Activated CD4-positive, CD25-positive, alpha-beta regulatory T cell treated with anti-CD3 and anti-CD28 coated beads, Interleukin-2, amount 50 U/mL, for 16 hours (primary cell): ENCODE data around the gene EVA1A.
"Not testable (repeated sequence)": the region's sequence is repeated elsewhere in the genome, so short reads cannot be mapped to it uniquely, and the experiment has no call there.

Experiments
- DNase-seq: peaks from one replicate; pipeline ENCODE4 v3.0.0-alpha.2; 2020; ENCODE audit warnings: low read depth, low spot score

EVA1A gene

GRCh38 chr2:75484840-75485239 is 75.9 kb downstream of the EVA1A start:
- no peak for DNase-seq

DNA sequence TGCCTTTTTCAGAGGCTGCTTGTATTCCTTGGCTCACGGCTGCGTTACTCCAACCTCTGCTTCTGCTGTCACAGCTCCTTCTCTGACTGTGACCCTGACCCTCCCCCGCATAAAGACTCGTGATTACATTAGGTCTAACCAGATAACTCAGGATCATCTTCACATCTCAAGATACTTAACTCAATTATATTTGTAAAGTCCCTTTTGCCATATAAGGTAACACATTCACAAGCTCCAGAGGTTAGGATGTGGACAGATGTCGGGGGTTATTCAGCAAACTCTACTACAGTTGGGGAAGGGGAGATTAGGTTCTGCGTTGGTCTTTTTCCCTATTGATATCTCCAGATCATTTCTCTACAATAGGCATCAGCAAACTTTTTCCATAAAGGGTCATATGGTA is 76.9 kb downstream of the EVA1A start:
- no peak for DNase-seq

GRCh38 chr2:75482398-75482797 is 78.3 kb downstream of the EVA1A start:
- no peak for DNase-seq

- no peak for DNase-seq
Observed at GRCh38 chr2:75480971-75481836, 79.5 kb downstream of the EVA1A start.

- not testable (repeated sequence) for DNase-seq
Observed at GRCh38 chr2:75477696-75478095, 83.0 kb downstream of the EVA1A start.

- DNase-seq = no peak
Observed at GRCh38 chr2:75476761-75477160, 84.0 kb downstream of the EVA1A start.

DNA sequence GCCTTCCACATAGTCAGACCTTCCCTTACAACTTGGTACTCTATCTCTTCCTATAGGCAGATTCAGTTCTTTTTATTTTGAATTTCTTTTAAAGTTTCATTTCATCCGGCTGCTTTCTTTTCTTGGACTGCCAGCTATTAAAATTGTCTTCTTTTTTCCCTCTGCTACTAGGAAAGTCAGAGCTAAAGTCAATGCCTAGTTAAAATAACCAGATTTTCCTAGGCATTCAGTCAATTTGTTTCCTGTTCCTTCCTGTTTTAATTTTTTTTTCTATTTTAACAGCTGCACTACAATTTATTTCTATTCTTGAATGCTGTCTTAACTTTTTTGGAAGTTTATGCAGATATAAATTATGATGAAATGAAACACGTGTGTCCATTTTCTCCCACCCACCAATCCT is 84.8 kb downstream of the EVA1A start:
- no peak for DNase-seq

GRCh38 chr2:75475049-75475448 is 85.7 kb downstream of the EVA1A start:
- DNase-seq = no peak

GRCh38 chr2:75474115-75474514 is 86.6 kb downstream of the EVA1A start:
- no peak for DNase-seq

DNA sequence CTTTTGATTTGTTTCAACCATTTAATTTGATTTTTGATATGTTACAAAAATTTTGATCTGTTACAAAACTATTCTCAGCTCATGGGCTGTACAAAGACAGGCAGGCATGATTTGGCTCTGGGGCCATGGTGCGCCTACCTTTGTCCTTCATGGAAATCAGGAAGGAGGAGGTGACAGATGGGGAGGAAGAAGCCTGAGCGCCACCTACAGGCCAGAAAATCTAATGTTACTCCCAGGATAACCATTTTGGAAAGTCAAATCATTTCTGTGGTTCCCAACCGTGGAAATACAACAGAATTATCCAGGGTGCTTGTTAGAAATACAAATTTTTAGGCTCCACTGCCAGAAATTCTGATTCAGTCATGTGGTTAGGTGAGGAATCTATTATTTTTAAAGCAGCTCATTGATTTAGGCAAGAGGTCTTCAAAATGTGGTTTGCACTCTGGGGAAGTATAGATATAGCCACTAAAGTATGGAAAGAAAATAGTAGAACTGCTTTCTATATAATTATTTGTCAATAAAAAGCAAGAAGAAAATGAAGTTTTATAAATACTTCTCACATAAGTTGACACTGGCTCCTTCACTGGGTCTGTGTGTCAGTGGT is 93.9 kb downstream of the EVA1A start:
- no peak for DNase-seq

DNA sequence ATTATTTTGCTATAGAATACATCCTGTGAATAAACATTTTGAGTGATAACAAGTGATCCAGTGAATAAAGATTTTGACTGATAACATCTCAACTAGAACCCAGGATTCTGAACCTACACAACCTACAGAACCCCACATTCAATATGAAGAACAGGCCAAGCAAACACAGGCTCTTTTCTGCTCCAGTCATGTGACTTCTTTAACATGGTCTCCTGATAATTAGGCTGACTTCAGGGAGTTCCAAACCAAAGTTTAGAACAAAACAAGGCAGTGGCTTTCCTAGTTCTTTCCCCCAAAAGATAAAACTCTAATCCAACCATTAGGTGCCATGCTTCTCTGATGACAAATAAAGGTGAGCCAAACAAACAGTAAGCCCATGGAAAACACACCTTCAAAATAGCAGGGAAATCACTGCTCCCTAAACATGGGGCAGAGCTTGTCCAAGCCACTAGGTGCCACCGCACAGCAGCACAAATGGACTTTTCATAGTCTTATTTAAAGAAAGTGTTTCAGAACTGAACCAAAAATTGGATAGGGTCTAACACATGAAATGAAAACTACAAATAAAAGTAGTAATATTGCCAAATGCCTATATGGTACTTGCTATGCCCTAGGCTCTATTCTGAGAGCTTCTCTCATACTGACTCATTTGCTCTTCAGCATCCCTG is 95.3 kb downstream of the EVA1A start:
- no peak for DNase-seq

GRCh38 chr2:75464348-75464946 is 96.3 kb downstream of the EVA1A start:
- DNase-seq = no peak

DNA sequence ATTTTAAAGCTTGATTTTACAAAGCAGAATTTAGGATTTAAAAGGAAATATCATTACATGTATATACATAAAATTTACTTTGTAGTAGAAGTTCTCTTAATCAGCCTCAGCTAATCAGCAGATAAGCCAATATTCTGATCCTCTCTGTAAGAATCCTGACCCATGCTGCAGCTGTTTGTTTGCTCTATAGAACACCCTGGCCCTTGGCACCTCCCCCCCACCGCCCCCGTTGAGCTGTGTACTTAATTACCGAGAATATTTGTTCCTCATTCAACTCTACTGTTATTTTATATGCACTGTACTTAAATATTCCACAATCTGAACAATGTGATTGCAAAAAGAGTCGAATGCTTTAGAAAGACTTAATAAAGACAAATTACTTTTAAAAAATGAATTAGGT is 98.0 kb downstream of the EVA1A start:
- DNase-seq = no peak

GRCh38 chr2:75462206-75462605 is 98.5 kb downstream of the EVA1A start:
- no peak for DNase-seq

- no peak for DNase-seq
Observed at GRCh38 chr2:75460630-75461029, 100.1 kb downstream of the EVA1A start.

DNA sequence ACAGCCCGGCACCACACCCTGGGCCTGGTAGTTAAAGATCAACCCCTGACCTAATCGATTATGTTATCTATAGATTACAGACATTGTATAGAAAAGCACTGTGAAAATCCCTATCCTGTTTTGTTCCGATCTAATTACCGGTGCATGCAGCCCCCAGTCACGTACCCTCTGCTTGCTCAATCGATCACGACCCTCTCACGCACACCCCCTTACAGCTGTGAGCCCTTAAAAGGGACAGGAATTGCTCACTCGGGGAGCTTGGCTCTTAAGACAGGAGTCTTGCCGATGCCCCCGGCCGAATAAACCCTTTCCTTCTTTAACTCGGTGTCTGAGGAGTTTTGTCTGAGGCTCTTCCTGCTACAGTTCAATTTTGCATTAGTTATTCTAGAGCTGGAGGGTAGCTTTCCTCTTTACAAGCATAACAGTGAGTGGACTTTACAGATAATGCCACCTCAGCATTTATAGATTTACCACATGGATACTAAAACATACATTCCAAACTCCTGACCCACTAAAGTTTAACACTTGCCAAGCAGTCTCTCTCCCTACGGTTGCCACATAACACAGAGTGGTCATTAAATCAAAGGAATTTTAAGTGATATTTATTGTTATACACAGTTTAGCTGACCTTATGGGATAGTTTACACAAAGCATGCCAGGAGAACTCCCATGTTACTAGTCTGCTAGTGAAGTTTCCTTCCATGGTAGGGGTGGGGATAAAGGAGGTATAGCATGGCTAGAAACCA is 101.0 kb downstream of the EVA1A start:
- no peak for DNase-seq

GRCh38 chr2:75458201-75458600 is 102.5 kb downstream of the EVA1A start:
- no peak for DNase-seq

- no peak for DNase-seq
Observed at GRCh38 chr2:75456825-75457224, 103.9 kb downstream of the EVA1A start.

- no peak for DNase-seq
Observed at GRCh38 chr2:75456111-75456510, 104.6 kb downstream of the EVA1A start.

DNA sequence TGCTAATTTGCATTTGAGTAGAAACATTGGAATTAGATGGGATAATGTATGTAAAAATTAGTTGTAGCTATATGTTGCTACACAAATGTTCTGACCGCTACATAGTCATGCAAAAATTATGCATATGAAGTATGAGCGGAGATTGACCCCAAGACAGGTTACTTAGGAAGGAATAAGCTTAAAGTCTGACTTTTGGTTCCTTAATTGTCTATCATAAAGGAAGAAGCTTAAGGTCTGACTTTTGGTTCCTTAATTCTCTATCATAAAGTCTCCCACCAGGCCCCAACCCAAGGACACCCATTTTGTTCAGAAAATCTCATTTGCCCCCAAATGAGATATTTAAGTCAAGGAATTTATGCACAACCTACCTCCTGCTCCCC is 106.5 kb downstream of the EVA1A start:
- DNase-seq = no peak

DNA sequence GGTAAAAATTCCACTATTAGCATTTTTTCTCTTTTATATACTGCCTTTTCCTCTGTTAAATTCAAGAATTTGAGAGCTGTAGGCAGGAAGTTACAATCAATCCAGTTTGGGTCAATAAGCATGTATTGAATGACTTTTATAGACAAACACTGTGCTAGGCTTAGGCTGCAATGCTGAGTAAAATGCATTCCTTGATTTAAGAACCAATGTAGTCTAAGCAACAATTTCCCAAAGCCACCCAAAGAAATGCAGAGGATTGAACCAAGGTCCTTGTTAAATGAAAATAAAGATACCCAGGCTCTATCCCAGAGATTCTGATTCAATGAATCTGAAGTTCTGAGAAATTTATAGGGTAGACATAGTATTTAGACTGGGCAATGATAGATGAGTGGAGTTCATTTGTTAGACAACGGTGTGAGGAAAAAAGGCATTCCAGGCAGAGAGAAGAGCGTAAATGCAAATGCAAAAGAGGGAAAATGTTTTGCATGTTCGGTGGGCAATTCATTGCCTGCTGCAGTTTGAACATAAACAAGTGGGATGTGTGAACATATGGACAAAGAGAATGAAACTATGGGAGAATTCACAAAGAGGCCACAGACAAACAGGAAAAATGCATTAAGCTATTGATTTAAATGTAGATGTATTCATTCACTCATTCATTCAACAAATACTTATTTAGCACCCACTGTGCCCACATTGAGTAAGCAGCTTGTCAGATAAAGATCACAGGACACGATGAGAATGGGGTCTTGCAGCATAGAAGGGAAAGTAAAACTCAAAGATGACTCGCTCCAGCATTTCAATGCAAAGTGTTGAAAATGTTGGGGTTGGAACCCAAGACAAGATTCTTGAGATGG is 107.1 kb downstream of the EVA1A start:
- DNase-seq = no peak
